Stimulated activated CD8-positive, alpha-beta memory T cell treated with anti-CD3 and anti-CD28 coated beads, Interleukin-12 subunit alpha, Interleukin-12 subunit beta, amount 100 ng/mL, for 4 hours (primary cell): ENCODE results near the gene SPEG.

ENCODE experiments used
- DNase-seq: peaks from one replicate; pipeline ENCODE4 v3.0.0-alpha.2; 2020; ENCODE audit warnings: low read depth

Gene SPEG

DNA sequence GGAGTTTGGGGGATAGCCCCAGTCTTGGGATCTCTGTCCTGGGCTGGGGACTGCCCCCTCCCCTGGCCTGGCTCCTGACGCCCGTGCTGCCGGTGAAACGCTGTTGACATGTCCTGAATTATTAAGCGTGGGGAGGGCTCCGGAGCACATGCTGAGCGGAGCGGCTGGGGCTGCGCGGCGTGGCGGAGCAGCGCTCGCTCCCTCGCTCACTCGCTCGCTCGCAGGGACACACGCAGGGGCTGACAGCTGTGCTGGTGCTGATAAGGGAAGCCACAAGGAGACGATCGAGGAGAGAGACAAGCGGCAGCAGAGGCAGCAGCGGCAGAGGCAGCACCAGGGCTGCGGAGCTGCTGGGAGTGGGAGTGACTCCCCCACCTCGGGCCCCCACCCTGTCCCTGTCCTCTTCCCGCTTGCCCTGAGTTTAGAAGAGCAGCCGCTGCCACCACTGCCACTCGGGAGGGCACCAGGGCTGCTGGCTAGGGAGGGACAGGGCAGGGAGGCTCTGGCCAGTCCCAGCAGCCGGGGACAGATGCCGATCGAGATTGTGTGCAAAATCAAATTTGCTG is 79.6 kb downstream of the SPEG start, which contains the start of gene ASIC4:
Gene ASIC4, plus strand, starts transcription at position 287 of the 566 bp plus-strand sequence. Its CDS starts 243 bp downstream, at position 530.
- DNase-seq = no peak

- DNase-seq = no peak
Observed at GRCh38 chr2:219514836-219515235, 80.2 kb downstream of the SPEG start.

GRCh38 chr2:219515874-219516629 is 81.4 kb downstream of the SPEG start:
- DNase-seq = no peak

- no peak for DNase-seq
Observed at GRCh38 chr2:219516888-219517287, 82.2 kb downstream of the SPEG start.

GRCh38 chr2:219517954-219518778 is 83.5 kb downstream of the SPEG start:
- no peak for DNase-seq

GRCh38 chr2:219519526-219519916 is 84.9 kb downstream of the SPEG start:
- DNase-seq = no peak

GRCh38 chr2:219520079-219520478 is 85.4 kb downstream of the SPEG start:
- DNase-seq = no peak

GRCh38 chr2:219521066-219521880 is 86.6 kb downstream of the SPEG start:
- no peak for DNase-seq

DNA sequence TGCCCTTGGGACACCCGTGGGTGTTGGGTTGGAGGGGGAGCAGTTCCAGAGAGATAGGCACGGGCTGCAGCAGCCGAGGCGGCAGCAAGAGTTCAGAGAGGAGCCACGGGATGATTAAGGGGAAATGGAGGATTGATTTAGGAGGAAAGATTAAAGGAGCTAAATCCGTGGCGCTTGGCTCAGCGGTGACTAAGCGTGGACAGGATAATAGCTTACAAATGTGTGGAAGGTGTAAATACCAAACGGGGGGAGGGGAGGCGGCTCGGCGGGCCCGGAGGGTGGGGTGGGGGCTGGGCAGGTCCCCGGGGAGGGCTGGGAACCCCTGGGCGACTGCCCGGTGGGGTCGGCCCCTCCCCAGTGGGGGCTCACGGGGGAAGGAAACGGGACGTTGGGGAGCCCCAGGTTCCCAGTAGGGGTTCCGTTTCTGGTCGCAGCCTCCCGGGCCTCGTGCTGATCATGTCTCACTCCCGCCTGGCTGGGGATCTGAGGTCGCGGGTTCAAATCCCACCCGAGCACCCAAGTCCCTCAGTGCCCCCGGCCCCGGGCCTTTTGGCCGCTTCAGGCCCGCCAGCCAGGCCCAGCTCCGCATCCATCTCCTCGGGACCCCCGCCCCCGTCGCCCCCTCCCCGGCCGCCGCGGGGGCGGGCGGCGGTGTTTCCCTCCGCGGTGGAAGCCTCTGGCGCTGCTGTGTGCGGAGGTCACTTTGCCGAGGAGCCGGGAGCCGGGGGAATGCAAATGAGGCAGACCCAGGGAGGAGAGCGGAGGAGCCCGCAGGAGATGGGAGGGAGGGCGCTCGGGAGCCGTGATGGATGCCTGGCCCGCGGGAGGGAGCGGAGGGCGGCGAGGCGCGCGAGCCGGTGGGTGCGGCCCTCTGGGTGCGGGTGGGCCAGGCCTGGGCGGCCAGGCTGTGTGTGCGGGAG is 87.7 kb downstream of the SPEG start:
- DNase-seq = no peak

DNA sequence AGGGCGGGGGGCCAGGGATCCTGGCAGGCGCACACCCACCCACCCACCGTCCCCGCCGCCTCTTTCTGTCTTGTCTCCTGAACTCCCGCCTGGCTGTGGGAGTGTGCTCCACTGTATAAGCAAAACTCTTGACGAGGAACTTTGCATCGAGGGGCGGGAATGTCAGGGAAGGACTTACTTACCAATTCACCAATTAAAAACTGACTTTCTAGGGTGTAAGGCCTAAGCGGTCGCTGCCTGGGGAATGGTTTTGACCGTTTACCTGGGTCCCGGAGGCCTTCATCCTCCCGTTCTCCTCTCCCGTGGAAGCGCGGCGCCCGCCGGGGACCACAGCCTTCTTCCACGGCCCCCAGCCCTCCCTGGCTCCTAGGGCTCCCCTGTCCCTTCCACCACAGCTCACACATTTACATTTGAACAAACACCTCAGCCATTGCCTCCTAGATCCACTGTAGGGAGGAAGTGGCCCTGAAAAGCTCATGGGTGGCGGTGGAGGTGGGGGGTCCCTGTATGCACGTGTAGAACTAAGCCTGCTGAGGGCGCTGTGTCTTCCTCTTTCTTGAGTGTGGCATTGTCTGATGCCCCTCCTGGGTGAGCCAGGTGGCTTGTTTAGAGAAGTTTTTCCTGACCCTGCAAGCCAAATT is 88.5 kb downstream of the SPEG start:
- no peak for DNase-seq

DNA sequence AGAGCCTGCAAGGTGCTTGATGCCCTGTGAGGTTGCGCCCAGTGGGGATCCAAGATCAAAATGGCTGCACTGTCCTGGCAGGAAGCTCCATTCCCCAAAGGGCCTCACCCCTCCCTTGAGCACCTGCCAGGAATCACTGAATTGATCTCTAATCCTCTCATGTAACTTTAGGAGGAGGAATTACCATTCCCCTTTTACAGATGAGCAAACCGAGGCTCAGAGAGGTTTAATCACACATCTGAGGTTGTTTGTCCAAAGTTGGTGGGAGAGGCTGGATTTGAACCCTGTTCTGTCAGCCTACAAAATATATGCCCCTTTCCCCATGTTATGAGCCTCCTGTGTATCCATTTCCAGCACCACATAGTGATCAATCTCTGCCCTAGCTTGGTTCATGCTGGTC is 90.2 kb downstream of the SPEG start:
- DNase-seq = no peak

GRCh38 chr2:219525533-219526232 is 91.0 kb downstream of the SPEG start:
- no peak for DNase-seq

DNA sequence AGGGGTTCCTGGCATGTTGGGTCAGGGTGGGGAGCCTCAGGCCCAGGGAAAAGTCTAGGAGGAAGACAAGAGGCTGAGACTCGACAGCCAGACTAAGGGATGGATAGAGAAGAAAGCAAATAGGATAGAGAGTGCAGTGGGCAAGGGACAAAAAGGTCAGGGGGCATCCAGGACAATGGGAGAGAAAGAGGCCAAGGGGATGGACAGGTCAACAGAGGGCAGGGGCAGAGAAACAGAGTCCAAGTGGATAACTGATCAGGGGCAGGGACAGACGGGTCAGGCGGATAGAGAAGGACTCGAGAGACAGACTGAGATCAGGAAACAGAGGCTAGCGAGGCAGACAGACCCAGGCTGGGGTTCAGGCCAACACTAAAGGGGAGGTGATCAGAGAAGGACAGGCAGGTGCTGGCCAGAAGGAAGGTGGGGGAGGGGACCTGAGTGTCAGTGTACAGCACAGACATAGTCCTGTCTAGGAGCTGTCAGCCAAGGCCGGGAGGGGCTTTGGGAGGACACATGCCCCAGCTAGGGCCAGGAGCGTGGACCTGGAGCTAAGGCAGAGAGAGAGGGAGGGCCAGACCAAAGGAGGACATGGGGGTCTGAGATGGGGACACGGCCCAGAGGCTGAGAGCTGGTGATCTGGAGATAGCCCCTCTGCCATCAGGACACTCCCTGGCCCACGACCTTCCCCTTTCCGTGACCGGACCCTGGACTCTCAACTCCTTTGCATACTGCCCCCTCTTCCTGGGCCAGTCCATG is 91.9 kb downstream of the SPEG start:
- DNase-seq = no peak

GRCh38 chr2:219527076-219527394 is 92.4 kb downstream of the SPEG start:
- no peak for DNase-seq

DNA sequence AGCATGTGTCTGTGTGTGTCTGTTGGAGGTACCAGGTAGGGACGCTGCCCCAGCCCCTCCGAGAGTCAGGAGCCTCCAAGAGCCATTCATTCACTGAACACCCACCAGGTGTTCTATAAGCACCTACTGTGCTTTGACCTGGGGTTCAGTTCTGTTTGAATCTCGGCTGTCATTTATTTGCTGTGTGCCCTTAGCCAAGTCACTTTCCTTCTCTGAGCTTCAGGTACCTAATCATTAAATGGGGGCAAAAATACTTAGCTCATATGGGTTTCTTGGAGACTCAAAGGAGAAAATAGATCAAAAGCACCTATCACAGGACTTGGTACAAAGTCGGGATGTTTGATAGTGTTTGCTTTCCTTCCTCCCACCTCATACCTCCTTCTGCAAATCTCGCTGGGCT is 92.8 kb downstream of the SPEG start:
- no peak for DNase-seq

DNA sequence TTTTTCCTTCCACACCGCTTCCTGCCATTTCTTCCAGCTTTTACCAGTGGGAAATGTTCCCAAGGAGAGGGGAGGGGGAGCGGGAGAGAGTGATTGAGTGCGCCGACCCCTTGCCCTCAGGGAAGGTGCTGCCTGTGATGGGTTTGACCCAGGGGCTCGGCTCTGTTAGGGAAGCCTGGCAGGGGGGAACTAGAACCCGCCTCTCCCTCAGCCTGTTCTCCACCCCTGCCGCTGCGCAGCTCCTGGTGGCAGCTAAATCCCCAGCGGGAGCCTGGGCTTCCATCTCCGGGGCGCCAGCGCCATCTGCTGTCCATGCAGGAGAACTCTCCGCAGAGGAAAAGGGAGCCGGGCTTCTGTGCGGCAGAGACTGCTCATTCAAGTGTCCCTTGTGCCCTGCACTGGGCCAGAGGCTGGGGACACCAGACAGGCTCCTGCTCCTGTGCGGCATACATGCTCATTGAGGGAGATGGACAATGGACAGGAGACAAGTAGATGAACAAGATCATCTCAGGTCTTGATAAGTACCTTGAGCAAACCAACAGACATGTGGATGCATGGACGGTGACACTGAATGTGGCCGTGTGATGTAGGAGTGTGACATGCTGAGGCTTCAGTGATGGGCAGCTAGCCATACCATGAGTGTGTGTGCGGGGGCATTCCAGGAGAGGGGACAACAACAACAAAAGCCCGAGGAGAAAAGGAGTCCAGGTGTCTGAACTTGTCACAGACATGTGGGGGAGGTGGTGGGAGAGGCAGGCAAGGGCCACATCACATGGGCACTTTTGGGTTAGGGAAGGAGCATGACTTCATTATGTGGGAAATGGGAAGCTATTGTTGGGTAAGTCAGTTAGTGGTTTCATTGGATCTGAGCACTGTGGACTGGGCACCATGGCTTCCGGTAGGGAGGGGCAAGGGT is 95.7 kb downstream of the SPEG start:
- DNase-seq = peak; percentile 69

GRCh38 chr2:219531639-219532377 is 97.2 kb downstream of the SPEG start:
- DNase-seq = no peak

DNA sequence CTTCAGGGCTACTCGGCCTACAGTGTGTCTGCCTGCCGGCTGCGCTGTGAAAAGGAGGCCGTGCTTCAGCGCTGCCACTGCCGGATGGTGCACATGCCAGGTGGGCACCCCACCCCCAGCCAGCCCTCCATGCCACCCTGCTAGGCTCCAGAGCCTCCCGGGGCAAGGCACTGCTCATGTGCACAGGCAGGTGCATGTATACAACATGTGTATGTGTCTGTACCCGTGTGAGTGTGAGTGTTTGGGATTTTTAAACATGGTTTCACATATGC is 97.7 kb downstream of the SPEG start:
- DNase-seq = no peak
